HepG2 (cell line): ENCODE data around the gene ALDOA. TPM values are rescaled to one million over a fixed set of nuclear protein-coding genes. Genes with fewer than 3 reads are reported as not detected.

ENCODE experiments used
- ATRX ChIP-seq: sonication (generic); formaldehyde crosslinking; IDR thresholded peaks from 2 replicates; pipeline ENCODE4 v1.4.0; 2020; ENCODE audit warnings: missing genetic modification reagents, borderline replicate concordance
- CREM ChIP-seq, 2 experiments: sonication (generic) in 1 of 2; formaldehyde crosslinking in 1 of 2; IDR thresholded peaks; 2 replicates each; pipeline versions ENCODE4 v1.4.0 to v1.6.1; 2016 to 2020; ENCODE audit warnings: antibody characterized with exemption in 1 of 2, mild to moderate bottlenecking in 1 of 2, missing genetic modification reagents in 1 of 2
- DMAP1 ChIP-seq: IDR thresholded peaks from 2 replicates; pipeline ENCODE4 v1.6.1; 2016
- HOXD1 ChIP-seq: sonication (generic); formaldehyde crosslinking; IDR thresholded peaks from 2 replicates; pipeline ENCODE4 v1.5.0; 2020; ENCODE audit warnings: missing genetic modification reagents
- MEIS1 ChIP-seq: sonication (generic); formaldehyde crosslinking; IDR thresholded peaks from 2 replicates; pipeline ENCODE4 v1.9.0; 2021; ENCODE audit warnings: mild to moderate bottlenecking, missing genetic modification reagents, moderate library complexity, borderline replicate concordance
- NFE2L1 ChIP-seq: sonication (generic); formaldehyde crosslinking; IDR thresholded peaks from 2 replicates; pipeline ENCODE4 v1.4.0; 2020; ENCODE audit warnings: missing genetic modification reagents, mild to moderate bottlenecking, borderline replicate concordance
- NFIC ChIP-seq: IDR thresholded peaks from 2 replicates; pipeline ENCODE4 v1.6.1; 2012; ENCODE audit warnings: mild to moderate bottlenecking, low read length, inconsistent platforms
- PCBP1 ChIP-seq: fragments of 200-400 bp; formaldehyde crosslinking; IDR thresholded peaks from 2 replicates; pipeline ENCODE4 v1.6.1; 2017; ENCODE audit warnings: mild to moderate bottlenecking, low read depth, low read length, borderline replicate concordance
- RERE ChIP-seq: IDR thresholded peaks from 2 replicates; pipeline ENCODE4 v1.6.1; 2016; ENCODE audit warnings: low read depth, missing genetic modification reagents, missing compliant biosample characterization
- SNRNP70 ChIP-seq: fragments of 200-400 bp; formaldehyde crosslinking; IDR thresholded peaks from 2 replicates; pipeline ENCODE4 v1.6.1; 2017; ENCODE audit warnings: mild to moderate bottlenecking, low read depth, low read length, moderate library complexity
- TEAD3 ChIP-seq: optimal IDR thresholded peaks from 2 replicates; pipeline ENCODE3; 2016; ENCODE audit warnings: borderline replicate concordance
- ZBTB10 ChIP-seq: sonication (generic); formaldehyde crosslinking; IDR thresholded peaks from 2 replicates; pipeline ENCODE4 v1.4.0; 2020; ENCODE audit warnings: missing genetic modification reagents, borderline replicate concordance
- ZBTB14 ChIP-seq: sonication (generic); formaldehyde crosslinking; IDR thresholded peaks from 2 replicates; pipeline ENCODE4 v1.4.0; 2020; ENCODE audit warnings: missing genetic modification reagents
- ZNF224 ChIP-seq: sonication (generic); formaldehyde crosslinking; IDR thresholded peaks from 2 replicates; pipeline ENCODE4 v1.5.0; 2020; ENCODE audit warnings: mild to moderate bottlenecking, missing genetic modification reagents
- ZNF292 ChIP-seq: sonication (generic); formaldehyde crosslinking; IDR thresholded peaks from 2 replicates; pipeline ENCODE4 v1.8.1; 2022; ENCODE audit warnings: mild to moderate bottlenecking, low read depth, missing genetic modification reagents, borderline replicate concordance
- ZNF354B ChIP-seq: sonication (generic); formaldehyde crosslinking; IDR thresholded peaks from 2 replicates; pipeline ENCODE4 v1.8.0; 2022; ENCODE audit warnings: mild to moderate bottlenecking, missing genetic modification reagents
- ZNF451 ChIP-seq: sonication (generic); formaldehyde crosslinking; IDR thresholded peaks from 2 replicates; pipeline ENCODE4 v1.5.0; 2020; ENCODE audit warnings: mild to moderate bottlenecking, missing genetic modification reagents
- ZNF569 ChIP-seq: sonication (generic); formaldehyde crosslinking; IDR thresholded peaks from 2 replicates; pipeline ENCODE4 v1.5.0; 2020; ENCODE audit warnings: mild to moderate bottlenecking, missing genetic modification reagents, moderate library complexity, borderline replicate concordance
- ZNF724P ChIP-seq: sonication (generic); formaldehyde crosslinking; IDR thresholded peaks from 2 replicates; pipeline ENCODE4 v1.8.0; 2022; ENCODE audit warnings: missing genetic modification reagents, borderline replicate concordance
- polyA plus RNA-seq, 8 experiments: library from polyadenylated mRNA; depleted of rRNA in 3 of 8; stranded (reverse) in 7 of 8; unstranded in 1 of 8; fragments of >200 nt; fragmentation: Illumina TruSeq in 4 of 8; extraction: Trizol in 4 of 8; gene quantifications; 2 replicates each; pipeline versions ENCODE4 v1.2.1 to v1.2.3, GENCODE V29; 2011 to 2016; ENCODE audit warnings: low read depth in 4 of 8, missing spikeins in 1 of 8, mixed read lengths in 1 of 8; ENCODE audit not compliant: insufficient read depth in 1 of 8
- total RNA-seq, 5 experiments: library from RNA; depleted of rRNA; stranded (reverse); fragments of >200 nt; fragmentation: Illumina TruSeq; extraction: Trizol; gene quantifications; 2 replicates each; pipeline ENCODE4 v1.2.3, GENCODE V29; 2016; ENCODE audit warnings: low read depth in 1 of 5

The ALDOA gene
- total and polyA plus RNA-seq, 2 of the 13 experiments (the other 11 are each of a cell fraction or from before 2014, with no cell fraction given) = 925 to 1,884 TPM

- TF ChIP-seq RERE (no peak; the same call in 1 of the 2 replicates), ZNF724P (CRISPR knock-in tag) (no peak), NFIC (no peak), NFE2L1 (CRISPR knock-in tag) (no peak; the same call in none of the 2 replicates), ZNF292 (CRISPR knock-in tag) (no peak), CREM (IDR thresholded peaks at IDR 0.05) (no peak), CREM (CRISPR knock-in tag; IDR thresholded peaks at IDR 0.05) (no peak), ZNF224 (CRISPR knock-in tag) (peak; percentile 88; the same call in 1 of the 2 replicates), TEAD3 (CRISPR knock-in tag) (peak; percentile 91), SNRNP70 (no peak), DMAP1 (CRISPR knock-in tag) (peak; percentile 80; the same call in 1 of the 2 replicates), PCBP1 (peak; percentile 85; the same call in 1 of the 2 replicates), ATRX (CRISPR knock-in tag) (no peak), ZBTB14 (CRISPR knock-in tag) (peak; percentile 52; the same call in 1 of the 2 replicates), ZNF569 (CRISPR knock-in tag) (no peak), HOXD1 (CRISPR knock-in tag) (peak; percentile 88; the same call in 1 of the 2 replicates), ZBTB10 (CRISPR knock-in tag) (no peak), ZNF354B (CRISPR knock-in tag) (0 out of 2 replicates have a peak, but pooled peaks have one; percentile 81), ZNF451 (CRISPR knock-in tag) (peak; percentile 98), MEIS1 (CRISPR knock-in tag) (peak; percentile 92)
Observed at GRCh38 chr16:30052671-30053372, 12.7 kb upstream of the ALDOA start (continued).
